Measurements from ENCODE around the gene ALDH16A1. TPM values are rescaled to one million over a fixed set of nuclear protein-coding genes. Genes with fewer than 3 reads are reported as not detected.

Gene ALDH16A1
- total and polyA plus RNA-seq, 10 of the 15 experiments (the other 5 are each of a cell fraction or from before 2014, with no cell fraction given): 1.7 to 49.3 (median 18.1) TPM

DNA sequence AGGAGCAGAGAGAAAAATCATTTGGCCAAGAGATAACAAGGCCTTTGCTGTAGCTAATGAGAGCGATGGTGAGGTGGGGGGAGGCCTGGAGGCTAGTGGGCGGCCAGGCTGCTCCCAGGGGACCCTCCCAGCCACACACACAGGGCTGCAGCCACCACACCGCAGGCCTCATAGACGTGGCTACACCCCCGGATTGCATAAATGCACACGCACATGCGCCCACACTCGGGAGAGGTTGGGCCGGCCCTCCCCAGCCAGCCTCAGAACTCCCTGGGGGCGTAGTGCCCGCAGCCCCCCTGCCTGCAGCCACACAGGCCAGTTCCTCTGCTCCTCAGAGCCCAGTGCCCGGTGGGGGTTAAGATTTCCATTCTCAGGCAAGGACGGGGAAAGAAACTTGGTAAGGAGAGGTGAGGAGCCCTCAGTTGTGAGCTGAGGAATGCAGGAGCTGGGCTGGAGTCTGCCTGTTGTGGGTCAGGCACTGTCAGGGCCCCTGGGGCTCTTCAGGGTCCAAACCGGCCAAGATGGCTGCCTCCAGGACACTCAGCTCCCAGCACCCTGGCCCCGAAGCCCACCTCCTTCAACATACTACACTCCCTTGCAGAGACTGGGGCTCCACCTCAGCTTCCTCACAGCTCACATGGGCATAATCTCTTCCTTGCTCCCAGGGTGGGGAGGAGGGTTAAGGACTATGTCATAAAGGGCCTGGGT is 37.8 kb upstream of the ALDH16A1 start (continued):
- TF ChIP-seq E2F8 (IDR thresholded peaks at IDR 0.05; ENCODE audit: low read depth, partially characterized antibody): no peak
- TF ChIP-seq, protein P1, sequence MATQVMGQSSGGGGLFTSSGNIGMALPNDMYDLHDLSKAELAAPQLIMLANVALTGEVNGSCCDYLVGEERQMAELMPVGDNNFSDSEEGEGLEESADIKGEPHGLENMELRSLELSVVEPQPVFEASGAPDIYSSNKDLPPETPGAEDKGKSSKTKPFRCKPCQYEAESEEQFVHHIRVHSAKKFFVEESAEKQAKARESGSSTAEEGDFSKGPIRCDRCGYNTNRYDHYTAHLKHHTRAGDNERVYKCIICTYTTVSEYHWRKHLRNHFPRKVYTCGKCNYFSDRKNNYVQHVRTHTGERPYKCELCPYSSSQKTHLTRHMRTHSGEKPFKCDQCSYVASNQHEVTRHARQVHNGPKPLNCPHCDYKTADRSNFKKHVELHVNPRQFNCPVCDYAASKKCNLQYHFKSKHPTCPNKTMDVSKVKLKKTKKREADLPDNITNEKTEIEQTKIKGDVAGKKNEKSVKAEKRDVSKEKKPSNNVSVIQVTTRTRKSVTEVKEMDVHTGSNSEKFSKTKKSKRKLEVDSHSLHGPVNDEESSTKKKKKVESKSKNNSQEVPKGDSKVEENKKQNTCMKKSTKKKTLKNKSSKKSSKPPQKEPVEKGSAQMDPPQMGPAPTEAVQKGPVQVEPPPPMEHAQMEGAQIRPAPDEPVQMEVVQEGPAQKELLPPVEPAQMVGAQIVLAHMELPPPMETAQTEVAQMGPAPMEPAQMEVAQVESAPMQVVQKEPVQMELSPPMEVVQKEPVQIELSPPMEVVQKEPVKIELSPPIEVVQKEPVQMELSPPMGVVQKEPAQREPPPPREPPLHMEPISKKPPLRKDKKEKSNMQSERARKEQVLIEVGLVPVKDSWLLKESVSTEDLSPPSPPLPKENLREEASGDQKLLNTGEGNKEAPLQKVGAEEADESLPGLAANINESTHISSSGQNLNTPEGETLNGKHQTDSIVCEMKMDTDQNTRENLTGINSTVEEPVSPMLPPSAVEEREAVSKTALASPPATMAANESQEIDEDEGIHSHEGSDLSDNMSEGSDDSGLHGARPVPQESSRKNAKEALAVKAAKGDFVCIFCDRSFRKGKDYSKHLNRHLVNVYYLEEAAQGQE (IDR thresholded peaks at IDR 0.05; ENCODE audit: low read depth, low read length): no peak
- no peak for TF ChIP-seq RAD51 (IDR thresholded peaks at IDR 0.05)
- no peak for TF ChIP-seq FOS (IDR thresholded peaks at IDR 0.05; ENCODE audit: borderline replicate concordance, extremely low read depth, insufficient read length)
- peak; percentile 93; the same call in 1 of the 2 replicates for TF ChIP-seq RB1 (IDR thresholded peaks at IDR 0.05; ENCODE audit: borderline replicate concordance)
- TF ChIP-seq, protein P2, sequence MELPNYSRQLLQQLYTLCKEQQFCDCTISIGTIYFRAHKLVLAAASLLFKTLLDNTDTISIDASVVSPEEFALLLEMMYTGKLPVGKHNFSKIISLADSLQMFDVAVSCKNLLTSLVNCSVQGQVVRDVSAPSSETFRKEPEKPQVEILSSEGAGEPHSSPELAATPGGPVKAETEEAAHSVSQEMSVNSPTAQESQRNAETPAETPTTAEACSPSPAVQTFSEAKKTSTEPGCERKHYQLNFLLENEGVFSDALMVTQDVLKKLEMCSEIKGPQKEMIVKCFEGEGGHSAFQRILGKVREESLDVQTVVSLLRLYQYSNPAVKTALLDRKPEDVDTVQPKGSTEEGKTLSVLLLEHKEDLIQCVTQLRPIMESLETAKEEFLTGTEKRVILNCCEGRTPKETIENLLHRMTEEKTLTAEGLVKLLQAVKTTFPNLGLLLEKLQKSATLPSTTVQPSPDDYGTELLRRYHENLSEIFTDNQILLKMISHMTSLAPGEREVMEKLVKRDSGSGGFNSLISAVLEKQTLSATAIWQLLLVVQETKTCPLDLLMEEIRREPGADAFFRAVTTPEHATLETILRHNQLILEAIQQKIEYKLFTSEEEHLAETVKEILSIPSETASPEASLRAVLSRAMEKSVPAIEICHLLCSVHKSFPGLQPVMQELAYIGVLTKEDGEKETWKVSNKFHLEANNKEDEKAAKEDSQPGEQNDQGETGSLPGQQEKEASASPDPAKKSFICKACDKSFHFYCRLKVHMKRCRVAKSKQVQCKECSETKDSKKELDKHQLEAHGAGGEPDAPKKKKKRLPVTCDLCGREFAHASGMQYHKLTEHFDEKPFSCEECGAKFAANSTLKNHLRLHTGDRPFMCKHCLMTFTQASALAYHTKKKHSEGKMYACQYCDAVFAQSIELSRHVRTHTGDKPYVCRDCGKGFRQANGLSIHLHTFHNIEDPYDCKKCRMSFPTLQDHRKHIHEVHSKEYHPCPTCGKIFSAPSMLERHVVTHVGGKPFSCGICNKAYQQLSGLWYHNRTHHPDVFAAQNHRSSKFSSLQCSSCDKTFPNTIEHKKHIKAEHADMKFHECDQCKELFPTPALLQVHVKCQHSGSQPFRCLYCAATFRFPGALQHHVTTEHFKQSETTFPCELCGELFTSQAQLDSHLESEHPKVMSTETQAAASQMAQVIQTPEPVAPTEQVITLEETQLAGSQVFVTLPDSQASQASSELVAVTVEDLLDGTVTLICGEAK (IDR thresholded peaks at IDR 0.05; ENCODE audit: borderline replicate concordance): no peak
- TF ChIP-seq ZNF687 (IDR thresholded peaks at IDR 0.05): peak; percentile 56; the same call in 1 of the 2 replicates
- no peak; the same call in 1 of the 2 replicates for TF ChIP-seq YBX1 (IDR thresholded peaks at IDR 0.05)
- no peak for TF ChIP-seq E4F1 (IDR thresholded peaks at IDR 0.05; ENCODE audit: borderline replicate concordance, partially characterized antibody)
- TF ChIP-seq PML (IDR thresholded peaks at IDR 0.05; ENCODE audit: low read length): no peak

Data from GM12878 (cell line).